ENCODE data around the gene LRRC8C. TPM values are rescaled to one million over a fixed set of nuclear protein-coding genes. Genes with fewer than 3 reads are reported as not detected.

The LRRC8C gene
- total RNA-seq, 1 donor from 2014 or later = 2.3 TPM

- no peak overlapping the region for H3K27ac Mint-ChIP-seq (ENCODE audit: unreplicated experiment)
- H3K27me3 ChIP-seq (ENCODE audit: insufficient read depth, low read length) = no peaks in the 10 kb centered on the region
- no peak for TF ChIP-seq CTCF (IDR thresholded peaks at IDR 0.05; ENCODE audit: insufficient read depth, low read depth, low read length)
- TF ChIP-seq EZH2 (IDR thresholded peaks at IDR 0.05; ENCODE audit: insufficient read depth, low read length) = no peak
- peak; percentile 54 for FAIRE-seq
- peaks cover 39% of the 10 kb centered on the region for H3K79me2 ChIP-seq (ENCODE audit: insufficient read depth, low read length)
- no peak overlapping the region for H3K27ac ChIP-seq (ENCODE audit: low read depth, low read length)
- no peak overlapping the region for H3K4me3 Mint-ChIP-seq (ENCODE audit: unreplicated experiment)
- no peak for DNase-seq (ENCODE audit: low read depth)
- H3K27me3 Mint-ChIP-seq (ENCODE audit: low read depth, unreplicated experiment) = no peaks in the 10 kb centered on the region
- no peak overlapping the region for H2AFZ ChIP-seq (ENCODE audit: low read depth, low read length)
- H3K4me1 Mint-ChIP-seq (ENCODE audit: low read depth, unreplicated experiment) = peaks cover 2% of the 10 kb centered on the region
- H3K9me3 Mint-ChIP-seq (ENCODE audit: unreplicated experiment) = peaks cover 5% of the 10 kb centered on the region
- H4K20me1 ChIP-seq (ENCODE audit: insufficient read depth, low read length) = peaks cover 11% of the 10 kb centered on the region
- H3K36me3 Mint-ChIP-seq (ENCODE audit: low read depth, unreplicated experiment) = no peaks in the 10 kb centered on the region
- H3K9me3 ChIP-seq (ENCODE audit: insufficient read depth, low read depth, low read length) = no peaks in the 10 kb centered on the region
- no peak overlapping the region for H3K4me3 ChIP-seq (ENCODE audit: insufficient read depth, low read depth, low read length)
- no peak overlapping the region for H3K4me2 ChIP-seq (ENCODE audit: low read length)
- H3K4me1 ChIP-seq (ENCODE audit: insufficient read depth, low read length) = no peaks in the 10 kb centered on the region
- no peaks in the 10 kb centered on the region for H3K36me3 ChIP-seq (ENCODE audit: insufficient read depth, low read length)
- no peak overlapping the region for H3K9ac ChIP-seq (ENCODE audit: low read length)
Observed at GRCh38 chr1:89660224-89661061, 27.5 kb downstream of the LRRC8C start.

- no peaks in the 10 kb centered on the region for H3K27me3 ChIP-seq (ENCODE audit: insufficient read depth, low read length)
- no peak for DNase-seq (ENCODE audit: low read depth)
- TF ChIP-seq CTCF (IDR thresholded peaks at IDR 0.05; ENCODE audit: insufficient read depth, low read depth, low read length) (no peak), EZH2 (IDR thresholded peaks at IDR 0.05; ENCODE audit: insufficient read depth, low read length) (no peak)
- peaks cover 5% of the 10 kb centered on the region for H4K20me1 ChIP-seq (ENCODE audit: insufficient read depth, low read length)
- H3K4me3 ChIP-seq (ENCODE audit: insufficient read depth, low read depth, low read length) = no peak overlapping the region
- no peak overlapping the region for H3K9ac ChIP-seq (ENCODE audit: low read length)
- H3K36me3 ChIP-seq (ENCODE audit: insufficient read depth, low read length) = no peaks in the 10 kb centered on the region
- H3K4me1 Mint-ChIP-seq (ENCODE audit: low read depth, unreplicated experiment) = no peaks in the 10 kb centered on the region
- no peak overlapping the region for H3K27ac ChIP-seq (ENCODE audit: low read depth, low read length)
- H3K79me2 ChIP-seq (ENCODE audit: insufficient read depth, low read length) = peaks cover 32% of the 10 kb centered on the region
- no peak overlapping the region for H2AFZ ChIP-seq (ENCODE audit: low read depth, low read length)
- H3K4me2 ChIP-seq (ENCODE audit: low read length) = no peak overlapping the region
- H3K36me3 Mint-ChIP-seq (ENCODE audit: low read depth, unreplicated experiment) = no peaks in the 10 kb centered on the region
- no peak overlapping the region for H3K4me3 Mint-ChIP-seq (ENCODE audit: unreplicated experiment)
- H3K27ac Mint-ChIP-seq (ENCODE audit: unreplicated experiment) = no peak overlapping the region
- H3K4me1 ChIP-seq (ENCODE audit: insufficient read depth, low read length) = no peaks in the 10 kb centered on the region
- peaks cover 5% of the 10 kb centered on the region for H3K9me3 Mint-ChIP-seq (ENCODE audit: unreplicated experiment)
- H3K27me3 Mint-ChIP-seq (ENCODE audit: low read depth, unreplicated experiment) = no peaks in the 10 kb centered on the region
- H3K9me3 ChIP-seq (ENCODE audit: insufficient read depth, low read depth, low read length) = no peaks in the 10 kb centered on the region
- FAIRE-seq = peak; percentile 5
Observed at GRCh38 chr1:89665941-89666340, 33.0 kb downstream of the LRRC8C start.

- Mint-ChIP-seq H3K36me3 (ENCODE audit: low read depth, unreplicated experiment) (no peaks in the 10 kb centered on the region), H3K4me3 (ENCODE audit: unreplicated experiment) (no peak overlapping the region), H3K27me3 (ENCODE audit: low read depth, unreplicated experiment) (no peaks in the 10 kb centered on the region), H3K27ac (ENCODE audit: unreplicated experiment) (no peak overlapping the region), H3K9me3 (ENCODE audit: unreplicated experiment) (peaks cover 5% of the 10 kb centered on the region), H3K4me1 (ENCODE audit: low read depth, unreplicated experiment) (no peaks in the 10 kb centered on the region)
- Histone ChIP-seq H2AFZ (ENCODE audit: low read depth, low read length) (no peak overlapping the region), H3K79me2 (ENCODE audit: insufficient read depth, low read length) (peaks cover 32% of the 10 kb centered on the region), H3K9ac (ENCODE audit: low read length) (no peak overlapping the region), H3K4me1 (ENCODE audit: insufficient read depth, low read length) (peaks cover 5% of the 10 kb centered on the region), H3K27ac (ENCODE audit: low read depth, low read length) (no peak overlapping the region), H3K4me2 (ENCODE audit: low read length) (no peak overlapping the region), H3K27me3 (ENCODE audit: insufficient read depth, low read length) (no peaks in the 10 kb centered on the region), H4K20me1 (ENCODE audit: insufficient read depth, low read length) (no peaks in the 10 kb centered on the region), H3K4me3 (ENCODE audit: insufficient read depth, low read depth, low read length) (no peak overlapping the region), H3K36me3 (ENCODE audit: insufficient read depth, low read length) (no peaks in the 10 kb centered on the region), H3K9me3 (ENCODE audit: insufficient read depth, low read depth, low read length) (no peaks in the 10 kb centered on the region)
- TF ChIP-seq EZH2 (IDR thresholded peaks at IDR 0.05; ENCODE audit: insufficient read depth, low read length) (no peak), CTCF (IDR thresholded peaks at IDR 0.05; ENCODE audit: insufficient read depth, low read depth, low read length) (no peak)
- DNase-seq (ENCODE audit: low read depth) = no peak
- no peak for FAIRE-seq
Observed at GRCh38 chr1:89666640-89667039, 33.7 kb downstream of the LRRC8C start.

Measured in astrocyte (in vitro differentiated cells and primary cell).